Left ventricle myocardium inferior (tissue), 1 donor: Measurements from ENCODE around the gene TBX18. TPM values are rescaled to one million over a fixed set of nuclear protein-coding genes. Genes with fewer than 3 reads are reported as not detected.
A peak's percentile ranks its signal among the peaks of the same experiment; 100 is the strongest.

ENCODE experiments used
- DNase-seq: peaks from one replicate; pipeline ENCODE4 v3.0.0-alpha.2; 2020
- H3K27ac ChIP-seq: fragments of 200-600 bp; replicated peaks from 2 replicates; pipeline ENCODE4 v1.8.0; 2021
- H3K27me3 ChIP-seq: fragments of 200-600 bp; 2 replicates; pipeline ENCODE4 v1.8.0; 2021; ENCODE audit warnings: low read depth
- H3K36me3 ChIP-seq: fragments of 200-600 bp; 2 replicates; pipeline ENCODE4 v1.8.0; 2021
- H3K4me1 ChIP-seq: fragments of 200-600 bp; 2 replicates; pipeline ENCODE4 v1.8.0; 2021
- H3K4me3 ChIP-seq: fragments of 200-600 bp; 2 replicates; pipeline ENCODE4 v1.8.0; 2021; ENCODE audit warnings: mild to moderate bottlenecking, moderate library complexity
- H3K9me3 ChIP-seq: fragments of 200-600 bp; replicated peaks from 2 replicates; pipeline ENCODE4 v1.8.0; 2021
- CTCF ChIP-seq: fragments of 200-600 bp; IDR thresholded peaks from 2 replicates; pipeline ENCODE4 v1.8.0; 2021; ENCODE audit warnings: antibody characterized with exemption, mild to moderate bottlenecking, borderline replicate concordance
- intact Hi-C: fragments of 100-400 bp; cut with micrococcal nuclease; formaldehyde crosslinking; loops from one replicate; pipeline ENCODE4 v1.11.0; 2022
- total RNA-seq: library from RNA; stranded (reverse); fragmentation: NEBNext Ultra II Directional; extraction: Animal tissue kit (Norgen Biotek cat#: 25700); gene quantifications from one replicate; pipeline ENCODE4 v1.2.1, GENCODE V29; 2021
- donor health status: DM: no; HTN: yes; CAD: no; lungs with severe emphysema.

Gene TBX18
- total RNA-seq, 1 donor from 2014 or later, result 3.5 TPM

GRCh38 chr6:84756877-84757276, 7.5 kb downstream of the TBX18 start:
- H3K9me3 ChIP-seq, result no peaks in the 10 kb centered on the region
- H3K27ac ChIP-seq, result peak overlapping the region; percentile 15
- peak overlapping the region; percentile 22 for H3K4me3 ChIP-seq
- no peaks in the 10 kb centered on the region for H3K4me1 ChIP-seq
- peaks cover 47% of the 10 kb centered on the region for H3K27me3 ChIP-seq
- intact Hi-C loops, result no loop called here
- no peak for TF ChIP-seq CTCF
- no peaks in the 10 kb centered on the region for H3K36me3 ChIP-seq
- DNase-seq, result no peak

- H3K36me3 ChIP-seq, result no peaks in the 10 kb centered on the region
- H3K4me1 ChIP-seq, result no peaks in the 10 kb centered on the region
- no peak for DNase-seq
- no peak for TF ChIP-seq CTCF
- H3K4me3 ChIP-seq, result peak overlapping the region; percentile 22
- H3K27me3 ChIP-seq, result peaks cover 43% of the 10 kb centered on the region
- peak overlapping the region; percentile 15 for H3K27ac ChIP-seq
- no peaks in the 10 kb centered on the region for H3K9me3 ChIP-seq
- intact Hi-C loops, result no loop called here
Measured at GRCh38 chr6:84756466-84756865, 7.9 kb downstream of the TBX18 start.

DNA sequence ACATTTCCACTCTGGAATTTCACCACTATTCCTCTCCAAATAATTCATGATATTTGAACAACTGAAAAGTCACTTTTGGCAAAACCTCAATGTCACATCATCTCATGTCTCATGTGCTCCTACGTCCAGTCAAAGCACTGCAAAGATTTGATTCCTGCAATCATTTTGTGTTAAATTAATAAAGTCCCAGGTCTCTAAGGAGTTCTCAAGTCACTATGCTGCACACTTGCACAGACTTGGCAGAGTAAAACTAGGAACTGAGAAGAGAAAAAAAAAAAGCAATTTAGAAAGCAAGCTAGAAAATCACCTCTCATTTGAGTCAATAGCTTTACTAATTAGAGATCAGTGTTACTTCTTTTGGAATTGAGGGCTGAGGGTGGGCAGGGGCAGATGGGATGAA, 11.2 kb downstream of the TBX18 start:
- peak overlapping the region; percentile 53 for H3K27ac ChIP-seq
- H3K4me1 ChIP-seq, result no peaks in the 10 kb centered on the region
- TF ChIP-seq CTCF, result no peak
- peaks cover 10% of the 10 kb centered on the region for H3K27me3 ChIP-seq
- DNase-seq, result no peak
- no peak overlapping the region for H3K4me3 ChIP-seq
- H3K9me3 ChIP-seq, result no peaks in the 10 kb centered on the region
- intact Hi-C loops, result no loop called here
- H3K36me3 ChIP-seq, result no peaks in the 10 kb centered on the region

DNA sequence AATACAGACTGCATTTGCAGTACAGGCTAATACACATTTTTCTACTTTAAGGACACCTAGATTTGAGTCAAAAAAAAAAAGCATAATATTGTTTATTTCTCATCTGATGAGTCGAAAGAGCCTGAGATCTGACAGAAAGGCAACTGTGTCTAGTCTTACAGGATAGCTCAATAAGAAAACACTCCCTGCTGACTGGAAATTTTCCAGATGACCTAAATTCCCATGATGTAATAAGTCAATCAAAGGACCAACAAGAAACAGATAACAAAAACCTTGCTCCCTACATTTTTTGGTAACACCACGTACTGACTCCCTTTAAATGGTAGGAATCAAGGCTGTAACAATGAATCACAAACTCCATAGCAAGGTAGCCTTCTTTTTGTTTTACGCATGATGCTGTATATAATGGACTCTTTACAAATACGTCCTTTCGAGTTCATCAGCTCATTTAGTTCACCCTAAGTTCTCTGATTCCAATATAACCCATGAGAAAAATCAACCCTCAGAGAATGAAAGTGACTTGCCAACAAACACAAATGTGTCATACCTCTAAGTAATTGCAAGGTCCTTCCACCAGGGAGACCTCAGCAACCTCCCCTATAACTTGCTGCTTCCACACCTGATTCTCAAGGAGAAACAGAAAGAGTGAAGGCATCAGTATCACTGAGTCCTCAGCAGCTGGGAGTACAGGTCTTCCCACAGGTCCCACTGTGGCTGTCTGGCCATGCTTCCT, 12.1 kb downstream of the TBX18 start:
- no peak for TF ChIP-seq CTCF
- H3K27me3 ChIP-seq, result peaks cover 7% of the 10 kb centered on the region
- H3K27ac ChIP-seq, result peak overlapping the region; percentile 53
- no peak for DNase-seq
- no peaks in the 10 kb centered on the region for H3K36me3 ChIP-seq
- H3K9me3 ChIP-seq, result no peaks in the 10 kb centered on the region
- H3K4me3 ChIP-seq, result no peak overlapping the region
- intact Hi-C loops, result no loop called here
- H3K4me1 ChIP-seq, result no peaks in the 10 kb centered on the region

GRCh38 chr6:84749181-84749580, 15.2 kb downstream of the TBX18 start:
- no peak overlapping the region for H3K27ac ChIP-seq
- H3K4me3 ChIP-seq, result no peak overlapping the region
- no peaks in the 10 kb centered on the region for H3K4me1 ChIP-seq
- intact Hi-C loops, result no loop called here
- H3K27me3 ChIP-seq, result no peaks in the 10 kb centered on the region
- no peak for DNase-seq
- TF ChIP-seq CTCF, result no peak
- H3K9me3 ChIP-seq, result no peaks in the 10 kb centered on the region
- H3K36me3 ChIP-seq, result no peaks in the 10 kb centered on the region
